Large intestine (tissue), 3 donors: ENCODE measurements around the gene BARX2. TPM values are rescaled to one million over a fixed set of nuclear protein-coding genes. Genes with fewer than 3 reads are reported as not detected.

Source experiments
- DNase-seq, 2 donors: peaks; one replicate each; pipeline versions ENCODE4 v3.0.0 to v3.0.0-alpha.2; 2013
- H3K27ac ChIP-seq: one replicate; pipeline ENCODE4 v1.5.1; 2013; ENCODE audit warnings: low read length
- H3K27me3 ChIP-seq: 2 replicates; pipeline ENCODE4 v1.6.1; 2013; ENCODE audit warnings: low read length; ENCODE audit not compliant: control insufficient read depth, insufficient read depth
- H3K36me3 ChIP-seq: 2 replicates; pipeline ENCODE4 v1.6.1; 2013; ENCODE audit warnings: low read length; ENCODE audit not compliant: control insufficient read depth, insufficient read depth
- H3K4me1 ChIP-seq: one replicate; pipeline ENCODE4 v1.6.1; 2013; ENCODE audit warnings: low read length; ENCODE audit not compliant: control insufficient read depth, insufficient read depth
- H3K4me3 ChIP-seq: one replicate; pipeline ENCODE4 v1.5.1; 2013; ENCODE audit warnings: low read length
- H3K9me3 ChIP-seq: one replicate; pipeline ENCODE4 v1.6.1; 2013; ENCODE audit warnings: mild to moderate bottlenecking, low read depth, low read length, moderate library complexity; ENCODE audit not compliant: control insufficient read depth
- WGBS: methylation state at CpG from one replicate; pipeline ENCODE4 v1.1.5; 2013; ENCODE audit warnings: low lambda C conversion rate; ENCODE audit not compliant: insufficient coverage; 5-methylcytosine and 5-hydroxymethylcytosine counted together
- polyA plus RNA-seq: library from polyadenylated mRNA; unstranded; fragments of 120-200 nt; gene quantifications from one replicate; pipeline ENCODE4 v1.2.1, GENCODE V29; 2013

Gene BARX2
- polyA plus RNA-seq, 1 donor: 3.5 TPM

GRCh38 chr11:129418039-129418438 is 42.4 kb downstream of the BARX2 start:
- H3K9me3 ChIP-seq: no peaks in the 10 kb centered on the region
- peak overlapping the region; percentile 85 for H3K27ac ChIP-seq
- no peaks in the 10 kb centered on the region for H3K27me3 ChIP-seq
- no peaks in the 10 kb centered on the region for H3K36me3 ChIP-seq
- DNase-seq: peak; percentile 81 to 93
- no CpG with 5 or more reads among the region's 4 CpGs for WGBS
- H3K4me1 ChIP-seq: peaks cover 66% of the 10 kb centered on the region
- no peak overlapping the region for H3K4me3 ChIP-seq

- peak overlapping the region; percentile 85 for H3K27ac ChIP-seq
- no peaks in the 10 kb centered on the region for H3K9me3 ChIP-seq
- H3K4me3 ChIP-seq: no peak overlapping the region
- H3K4me1 ChIP-seq: peaks cover 60% of the 10 kb centered on the region
- peak; percentile 39 to 65 for DNase-seq
- no CpG with 5 or more reads among the region's 3 CpGs for WGBS
- H3K36me3 ChIP-seq: no peaks in the 10 kb centered on the region
- H3K27me3 ChIP-seq: no peaks in the 10 kb centered on the region
Measured at GRCh38 chr11:129419386-129419785, 43.7 kb downstream of the BARX2 start.

GRCh38 chr11:129423426-129423825 is 47.8 kb downstream of the BARX2 start:
- peak overlapping the region; percentile 20 for H3K27ac ChIP-seq
- peak in 1 of 2 donors; percentile 55 for DNase-seq
- H3K9me3 ChIP-seq: no peaks in the 10 kb centered on the region
- H3K4me3 ChIP-seq: no peak overlapping the region
- H3K4me1 ChIP-seq: peaks cover 41% of the 10 kb centered on the region
- no peaks in the 10 kb centered on the region for H3K36me3 ChIP-seq
- H3K27me3 ChIP-seq: no peaks in the 10 kb centered on the region

GRCh38 chr11:129425214-129425613 is 49.6 kb downstream of the BARX2 start:
- peaks cover 29% of the 10 kb centered on the region for H3K4me1 ChIP-seq

GRCh38 chr11:129426038-129426437 is 50.4 kb downstream of the BARX2 start:
- no peak for DNase-seq
- no CpG with 5 or more reads among the region's 3 CpGs for WGBS
- Histone ChIP-seq H3K27me3 (no peaks in the 10 kb centered on the region), H3K36me3 (no peaks in the 10 kb centered on the region), H3K4me1 (peaks cover 22% of the 10 kb centered on the region), H3K4me3 (no peak overlapping the region), H3K27ac (no peak overlapping the region), H3K9me3 (no peaks in the 10 kb centered on the region)

More at GRCh38 chr11:129425214-129425613, 49.6 kb downstream of the BARX2 start:
- Histone ChIP-seq H3K9me3 (no peaks in the 10 kb centered on the region), H3K27ac (no peak overlapping the region), H3K36me3 (no peaks in the 10 kb centered on the region), H3K4me3 (no peak overlapping the region), H3K27me3 (no peaks in the 10 kb centered on the region)
- 67% methylated on average over 1 of the region's 4 CpGs for WGBS
- DNase-seq: no peak

- no peaks in the 10 kb centered on the region for H3K36me3 ChIP-seq
- H3K9me3 ChIP-seq: peaks cover 4% of the 10 kb centered on the region
- no peak overlapping the region for H3K4me3 ChIP-seq
- no peaks in the 10 kb centered on the region for H3K27me3 ChIP-seq
- peaks cover 22% of the 10 kb centered on the region for H3K4me1 ChIP-seq
- peak overlapping the region; percentile 85 for H3K27ac ChIP-seq
- 54% methylated on average over 2 of the region's 3 CpGs for WGBS
- peak in 1 of 2 donors; percentile 39 for DNase-seq
Measured at GRCh38 chr11:129426776-129427175, 51.1 kb downstream of the BARX2 start.

GRCh38 chr11:129427376-129427775 is 51.7 kb downstream of the BARX2 start:
- Histone ChIP-seq H3K27ac (peak overlapping the region; percentile 85), H3K27me3 (no peaks in the 10 kb centered on the region), H3K36me3 (no peaks in the 10 kb centered on the region), H3K4me3 (no peak overlapping the region), H3K4me1 (peaks cover 22% of the 10 kb centered on the region), H3K9me3 (peaks cover 4% of the 10 kb centered on the region)
- DNase-seq: peak; percentile 79 to 93
- WGBS: no CpG with 5 or more reads among the region's 3 CpGs

GRCh38 chr11:129427816-129428406 is 52.3 kb downstream of the BARX2 start:
- no peaks in the 10 kb centered on the region for H3K27me3 ChIP-seq
- peak overlapping the region; percentile 85 for H3K27ac ChIP-seq
- no peak overlapping the region for H3K4me3 ChIP-seq
- no peaks in the 10 kb centered on the region for H3K36me3 ChIP-seq
- H3K4me1 ChIP-seq: peaks cover 22% of the 10 kb centered on the region
- 0% methylated on average over 1 of the region's 5 CpGs for WGBS
- H3K9me3 ChIP-seq: peaks cover 4% of the 10 kb centered on the region
- peak; percentile 61 to 78 for DNase-seq

- Histone ChIP-seq H3K36me3 (no peaks in the 10 kb centered on the region), H3K9me3 (peaks cover 4% of the 10 kb centered on the region), H3K27me3 (no peaks in the 10 kb centered on the region), H3K4me1 (peaks cover 18% of the 10 kb centered on the region), H3K4me3 (no peak overlapping the region), H3K27ac (peak overlapping the region; percentile 85)
- 76% methylated on average over 5 of the region's 9 CpGs for WGBS
- no peak for DNase-seq
Measured at GRCh38 chr11:129428557-129428956, 52.9 kb downstream of the BARX2 start.

GRCh38 chr11:129434641-129435498 is 59.2 kb downstream of the BARX2 start:
- peaks cover 9% of the 10 kb centered on the region for H3K4me1 ChIP-seq
- no peak overlapping the region for H3K4me3 ChIP-seq
- 55% methylated on average over 2 of the region's 4 CpGs for WGBS
- peak overlapping the region; percentile 52 for H3K27ac ChIP-seq
- DNase-seq: peak in 1 of 2 donors; percentile 58
- no peaks in the 10 kb centered on the region for H3K36me3 ChIP-seq
- no peaks in the 10 kb centered on the region for H3K27me3 ChIP-seq
- H3K9me3 ChIP-seq: peaks cover 4% of the 10 kb centered on the region
